SK-N-MC (cell line): ENCODE measurements around the gene RNF150.

Experiments
- EZH2 ChIP-seq: fragments of 200-600 bp; sonication (generic); IDR thresholded peaks from one replicate; pipeline ENCODE4 v1.6.1; 2017; ENCODE audit warnings: antibody characterized with exemption
- POLR2AphosphoS5 ChIP-seq: IDR thresholded peaks from 2 replicates; pipeline ENCODE4 v1.6.1; 2012; ENCODE audit warnings: mild to moderate bottlenecking, low read depth, low read length, borderline replicate concordance

GRCh38 chr4:141039156-141039555, 94.1 kb downstream of the RNF150 start:
- TF ChIP-seq EZH2 (no peak), POLR2AphosphoS5 (no peak)
